Measurements from ENCODE around the gene AHCY.
"Not testable (repeated sequence)": the region's sequence is repeated elsewhere in the genome, so short reads cannot be mapped to it uniquely, and the experiment has no call there.

The AHCY gene

GRCh38 chr20:34298294-34298784, 4.8 kb downstream of the AHCY start:
- DNase-seq (ENCODE audit: low read depth, low spot score): not testable (repeated sequence)

DNA sequence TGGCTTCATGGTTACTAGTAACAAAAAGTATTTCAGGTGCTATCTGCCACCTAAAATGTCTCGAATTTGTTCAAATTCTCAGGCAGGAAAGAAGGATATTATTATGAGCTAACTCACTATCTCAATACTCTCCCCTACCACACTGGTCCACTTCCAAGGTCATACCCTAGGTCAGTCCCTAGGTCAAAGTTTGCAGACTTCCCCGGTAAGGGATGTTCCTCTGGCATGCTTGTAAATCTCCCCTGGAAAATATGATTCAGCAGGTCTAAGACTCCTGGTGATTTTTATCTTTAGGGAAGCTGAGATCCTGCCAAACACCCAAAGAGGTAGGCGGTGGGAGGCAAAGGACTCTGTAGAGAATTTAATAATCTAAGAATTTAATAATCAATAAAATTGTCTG, 6.7 kb downstream of the AHCY start:
- DNase-seq (ENCODE audit: low read depth, low spot score): no peak

DNA sequence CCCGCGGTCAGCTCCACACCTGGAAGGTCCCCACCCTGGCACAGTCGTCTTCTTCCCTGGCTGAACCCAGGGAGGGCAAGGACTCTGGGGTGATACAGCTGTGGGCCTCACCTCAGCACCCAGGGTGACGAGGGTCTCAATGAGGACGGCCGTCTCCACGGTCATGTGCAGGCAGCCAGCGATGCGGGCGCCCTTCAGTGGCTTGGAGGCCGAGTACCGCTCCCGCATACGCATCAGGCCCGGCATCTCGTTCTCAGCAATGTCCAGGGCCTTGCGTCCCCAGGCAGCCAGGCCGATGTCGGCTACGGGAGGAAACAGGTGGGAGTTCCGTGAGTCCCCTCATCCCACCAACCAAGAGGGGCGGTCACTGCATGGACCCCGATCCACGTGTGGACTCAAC, 7.9 kb downstream of the AHCY start:
- DNase-seq (ENCODE audit: low read depth, low spot score): no peak

- DNase-seq (ENCODE audit: low read depth, low spot score): no peak
These were observed 8.6 kb downstream of the AHCY start for GRCh38 chr20:34294563-34294962.

GRCh38 chr20:34293589-34293988, 9.6 kb downstream of the AHCY start:
- DNase-seq (ENCODE audit: low read depth, low spot score): no peak

DNA sequence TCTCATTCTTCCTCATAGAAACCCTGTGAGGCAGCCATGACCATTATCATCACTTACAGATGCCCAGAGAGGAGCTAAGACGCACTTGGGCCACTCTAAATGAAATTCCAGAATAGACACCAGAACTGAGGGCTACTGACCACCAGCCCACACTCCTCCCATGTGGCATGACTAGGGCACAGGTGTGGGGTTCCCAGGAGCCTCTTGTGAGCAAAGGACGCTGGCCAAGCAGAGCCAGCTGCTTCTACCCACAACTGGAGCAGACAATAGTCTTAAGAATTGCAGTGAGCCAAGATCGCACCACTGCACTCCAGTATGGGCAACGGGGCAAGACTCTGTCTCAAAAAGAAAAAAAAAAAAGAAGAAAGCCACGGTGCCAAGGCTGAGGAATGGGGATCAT, 10.0 kb downstream of the AHCY start:
- DNase-seq (ENCODE audit: low read depth, low spot score): no peak

- DNase-seq (ENCODE audit: low read depth, low spot score): no peak
These were observed 10.7 kb downstream of the AHCY start for GRCh38 chr20:34292496-34292895.

DNA sequence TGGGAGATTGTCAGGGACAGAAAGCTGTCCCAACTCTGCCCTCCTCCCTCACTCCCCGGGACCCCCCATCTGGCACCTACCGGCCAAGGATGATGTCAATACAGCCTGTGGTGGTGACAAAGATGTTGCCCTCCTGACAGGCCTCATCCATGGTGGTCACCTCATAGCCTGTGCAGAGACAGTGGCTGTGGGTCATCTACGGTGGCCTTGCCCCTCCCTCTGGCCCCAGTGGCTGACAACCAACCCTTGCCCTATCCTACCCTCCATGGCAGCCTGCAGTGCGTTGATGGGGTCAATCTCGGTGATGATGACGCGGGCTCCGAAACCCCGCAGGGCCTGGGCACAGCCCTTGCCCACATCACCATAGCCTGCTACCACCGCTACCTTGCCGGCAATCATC, 12.7 kb downstream of the AHCY start:
- DNase-seq (ENCODE audit: low read depth, low spot score): no peak

- DNase-seq (ENCODE audit: low read depth, low spot score): not testable (repeated sequence)
These were observed 15.7 kb downstream of the AHCY start for GRCh38 chr20:34287500-34287899.

GRCh38 chr20:34285450-34285849, 17.7 kb downstream of the AHCY start:
- DNase-seq (ENCODE audit: low read depth, low spot score): no peak

DNA sequence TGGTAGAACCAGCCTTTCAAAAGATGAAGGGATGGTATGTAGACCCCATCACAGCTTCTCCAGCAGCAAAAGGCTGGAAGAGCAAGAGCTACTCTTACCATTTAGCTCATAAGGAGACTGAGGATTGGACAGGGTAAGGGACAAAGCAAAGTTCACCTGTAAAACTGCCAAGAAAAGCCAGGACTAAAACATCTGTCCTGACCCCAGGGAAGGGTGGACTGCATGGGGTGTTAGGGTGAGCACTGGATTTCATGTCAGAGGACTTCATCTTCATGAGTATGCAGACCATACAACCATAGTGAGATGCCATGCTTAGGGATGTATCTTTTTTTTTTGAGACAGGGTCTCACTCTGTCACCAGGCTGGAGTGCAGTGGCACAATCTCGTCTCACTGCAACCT, 19.3 kb downstream of the AHCY start:
- no peak for DNase-seq (ENCODE audit: low read depth, low spot score)

- no peak for DNase-seq (ENCODE audit: low read depth, low spot score)
These were observed 21.1 kb downstream of the AHCY start for GRCh38 chr20:34282041-34282440.

- no peak for DNase-seq (ENCODE audit: low read depth, low spot score)
These were observed 22.0 kb downstream of the AHCY start for GRCh38 chr20:34281177-34281576.

DNA sequence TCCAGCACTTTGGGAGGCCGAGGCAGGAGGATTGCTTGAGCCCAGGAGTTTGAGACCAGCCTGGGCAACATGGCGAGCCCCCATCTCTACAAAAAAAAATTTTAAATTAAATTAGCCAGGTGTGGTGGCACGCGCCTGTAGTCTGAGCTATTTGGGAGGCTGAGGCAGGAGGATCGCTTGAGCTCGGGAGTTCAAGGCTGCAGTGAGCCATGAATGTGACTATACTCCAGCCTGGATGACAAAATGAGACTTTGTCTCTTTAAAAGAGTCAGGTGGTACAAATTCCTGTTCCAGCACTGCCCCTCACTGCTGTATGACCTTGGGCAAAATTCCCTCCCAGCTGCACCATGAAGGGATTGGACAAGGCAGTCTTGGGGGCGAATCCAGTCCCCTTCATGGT, 28.5 kb downstream of the AHCY start:
- no peak for DNase-seq (ENCODE audit: low read depth, low spot score)

DNA sequence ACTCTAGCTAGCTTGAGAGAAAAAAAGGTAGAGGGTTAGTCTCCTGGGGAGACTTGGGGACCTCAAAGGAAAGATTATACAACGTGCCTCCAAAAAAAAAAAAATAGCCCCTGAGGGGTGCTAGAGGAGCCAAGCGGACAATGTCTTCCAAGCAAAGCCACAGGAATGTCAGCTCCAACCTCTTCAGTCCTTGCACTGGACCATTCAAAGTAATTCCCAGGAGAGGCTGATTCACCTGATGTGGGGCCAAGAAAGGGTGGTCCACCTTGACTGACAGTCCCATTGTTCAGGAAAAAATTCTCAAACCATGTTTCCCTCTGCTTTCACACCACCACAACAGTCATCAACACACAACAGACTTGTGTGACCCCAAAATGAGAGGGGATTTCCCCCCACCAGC, 31.2 kb downstream of the AHCY start:
- no peak for DNase-seq (ENCODE audit: low read depth, low spot score)

DNA sequence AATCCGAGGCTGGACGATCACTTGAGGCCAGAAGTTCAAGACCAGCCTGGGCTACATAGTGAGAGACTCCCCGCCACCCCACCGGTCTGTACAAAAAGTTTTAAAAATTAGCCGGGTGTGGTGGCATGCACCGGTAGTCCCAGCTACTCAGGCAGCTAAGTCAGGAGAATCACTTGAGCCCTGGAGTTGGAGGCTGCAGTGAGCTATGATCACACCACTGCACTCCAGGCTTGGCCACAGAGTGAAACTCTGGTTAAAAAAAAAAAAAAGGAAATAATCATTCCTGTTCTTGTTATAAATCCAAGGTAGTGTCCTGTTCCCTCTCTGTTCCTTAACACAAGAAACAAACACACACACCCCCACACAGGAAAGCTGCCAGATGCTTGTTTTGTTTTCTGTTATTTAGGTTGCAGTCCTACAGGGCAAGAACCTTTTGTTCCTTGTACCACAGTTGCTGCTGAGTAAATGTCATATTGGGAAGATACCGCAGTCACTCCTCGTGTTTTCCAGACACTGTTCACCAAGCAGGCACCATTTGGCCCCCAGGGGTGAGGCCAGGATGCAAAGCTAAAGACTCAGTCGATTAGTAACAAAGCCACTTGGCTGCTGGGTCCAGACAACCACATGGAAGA, 33.0 kb downstream of the AHCY start:
- DNase-seq (ENCODE audit: low read depth, low spot score): no peak

- no peak for DNase-seq (ENCODE audit: low read depth, low spot score)
These were observed 34.1 kb downstream of the AHCY start for GRCh38 chr20:34268851-34269636.

- DNase-seq (ENCODE audit: low read depth, low spot score): no peak
These were observed 35.0 kb downstream of the AHCY start for GRCh38 chr20:34268145-34268544.

DNA sequence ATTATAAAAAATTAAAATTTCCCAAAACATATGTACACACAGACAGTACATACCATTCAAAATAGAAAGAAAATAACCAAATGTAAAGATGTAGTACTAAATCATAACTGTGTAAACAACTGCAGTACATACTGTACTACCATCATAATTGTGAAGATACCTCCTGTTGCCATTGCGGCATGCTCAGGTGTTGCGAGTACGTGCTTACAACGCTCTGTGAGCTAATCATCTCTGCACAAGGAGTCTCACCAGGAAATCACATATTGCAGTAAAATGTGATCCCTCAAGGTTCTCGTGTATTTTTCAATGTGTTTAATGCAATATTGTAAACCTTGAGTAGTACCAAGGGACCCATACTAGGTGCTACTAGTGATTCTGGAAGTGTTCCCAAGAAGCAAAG, 39.0 kb downstream of the AHCY start:
- DNase-seq (ENCODE audit: low read depth, low spot score): no peak

- DNase-seq (ENCODE audit: low read depth, low spot score): not testable (repeated sequence)
These were observed 39.7 kb downstream of the AHCY start for GRCh38 chr20:34263468-34263867.

DNA sequence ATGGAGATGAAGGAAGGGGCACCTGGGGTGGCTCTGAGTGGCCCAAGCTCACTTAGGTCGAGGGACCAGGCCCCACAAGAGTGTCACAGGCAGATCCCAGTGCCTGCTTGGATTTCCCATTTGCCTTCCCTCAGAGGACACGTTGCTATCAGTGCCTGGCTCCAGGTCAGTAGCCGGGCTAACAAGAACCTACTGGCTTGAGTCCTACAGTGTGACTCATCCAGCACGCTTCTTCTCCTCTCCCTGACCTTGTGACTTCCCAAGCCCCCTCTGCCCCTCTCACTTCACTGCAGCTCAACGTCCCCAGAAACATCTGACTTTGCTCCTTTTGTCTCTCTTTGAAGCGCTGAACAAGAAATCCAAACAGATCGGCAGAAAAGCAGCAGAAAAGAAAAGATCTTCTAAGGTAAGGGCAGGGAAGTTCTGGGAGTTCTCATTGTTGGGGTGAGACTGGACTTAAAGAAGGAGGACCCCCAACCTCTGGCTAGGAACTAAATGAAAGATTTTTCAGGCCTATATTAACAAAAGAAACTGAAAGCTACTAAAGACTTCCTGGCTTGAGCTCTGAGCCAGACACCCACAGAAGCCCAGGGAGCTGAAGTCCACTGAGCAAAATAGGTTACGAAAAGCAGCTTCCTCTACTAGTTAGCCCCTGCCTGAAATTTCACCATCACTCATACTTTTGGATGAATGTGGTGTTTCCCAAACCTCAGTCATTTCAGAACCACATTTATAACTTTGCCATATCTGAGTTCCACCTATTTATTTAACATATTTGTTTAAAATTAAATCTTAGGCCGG, 40.5 kb downstream of the AHCY start:
- no peak for DNase-seq (ENCODE audit: low read depth, low spot score)

DNA sequence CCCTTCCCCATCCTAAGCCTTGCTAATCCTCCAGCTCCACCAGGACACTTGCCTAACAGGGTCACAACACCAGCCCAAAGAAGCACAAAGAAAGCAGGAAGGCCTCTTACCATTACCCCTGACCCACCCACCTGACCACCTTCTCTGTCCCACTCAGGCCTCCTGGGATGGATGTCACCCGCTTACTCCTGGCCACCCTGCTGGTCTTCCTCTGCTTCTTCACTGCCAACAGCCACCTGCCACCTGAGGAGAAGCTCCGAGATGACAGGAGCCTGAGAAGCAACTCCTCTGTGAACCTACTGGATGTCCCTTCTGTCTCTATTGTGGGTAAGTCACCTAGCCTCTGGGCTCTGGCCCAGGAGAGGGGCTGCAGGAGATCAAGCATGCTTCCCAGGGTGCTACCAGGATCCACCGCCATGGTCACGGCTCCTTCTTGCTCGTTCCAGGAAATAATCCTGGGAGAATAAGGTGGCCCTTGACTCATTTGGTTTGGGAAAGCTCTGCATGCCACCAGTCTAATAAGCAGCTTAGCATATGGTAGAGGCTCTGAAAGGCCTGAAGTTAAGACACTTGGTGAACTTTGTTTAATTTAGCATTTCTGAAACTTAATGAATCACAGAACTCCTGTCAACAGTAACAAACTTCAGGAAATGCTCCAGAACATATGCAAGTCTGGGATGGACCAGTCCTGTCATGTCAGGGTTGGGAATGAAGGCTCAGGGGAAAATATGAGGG, 42.8 kb downstream of the AHCY start:
- DNase-seq (ENCODE audit: low read depth, low spot score): no peak

Measured in activated CD4-positive, CD25-positive, alpha-beta regulatory T cell treated with anti-CD3 and anti-CD28 coated beads, Interleukin-2, amount 50 U/mL, for 16 hours (primary cell).